Measurements from ENCODE around the gene DYNLT2B.
"Not testable (repeated sequence)": the region's sequence is repeated elsewhere in the genome, so short reads cannot be mapped to it uniquely, and the experiment has no call there.

Gene DYNLT2B

GRCh38 chr3:196344663-196345062 is 26.6 kb upstream of the DYNLT2B start:
- DNase-seq (ENCODE audit: low read depth, low spot score) = no peak
- Histone ChIP-seq H3K4me3 (ENCODE audit: low read length) (no peak overlapping the region), H3K9me3 (ENCODE audit: control insufficient read depth, insufficient read depth, low read length) (no peaks in the 10 kb centered on the region), H3K27me3 (ENCODE audit: control insufficient read depth, insufficient read depth, low read length) (no peaks in the 10 kb centered on the region), H3K4me1 (ENCODE audit: control insufficient read depth, insufficient read depth, low read length) (peaks cover 2% of the 10 kb centered on the region; the same call in 1 of the 2 replicates), H3K27ac (ENCODE audit: low read length) (no peak overlapping the region), H3K36me3 (ENCODE audit: control insufficient read depth, insufficient read depth, low read length) (no peaks in the 10 kb centered on the region; the same call in 1 of the 2 replicates)
- WGBS (ENCODE audit: insufficient coverage, insufficient read length) = no CpG with 5 or more reads among the region's 4 CpGs

- H3K27me3 ChIP-seq (ENCODE audit: control insufficient read depth, insufficient read depth, low read length); H3K27ac ChIP-seq (ENCODE audit: low read length); H3K4me1 ChIP-seq (ENCODE audit: control insufficient read depth, insufficient read depth, low read length); DNase-seq (ENCODE audit: low read depth, low spot score); H3K36me3 ChIP-seq (ENCODE audit: control insufficient read depth, insufficient read depth, low read length); H3K9me3 ChIP-seq (ENCODE audit: control insufficient read depth, insufficient read depth, low read length); H3K4me3 ChIP-seq (ENCODE audit: low read length): not testable (repeated sequence)
- no CpG with 5 or more reads among the region's 14 CpGs for WGBS (ENCODE audit: insufficient coverage, insufficient read length)
Observed at GRCh38 chr3:196343917-196344316, 25.9 kb upstream of the DYNLT2B start.

DNA sequence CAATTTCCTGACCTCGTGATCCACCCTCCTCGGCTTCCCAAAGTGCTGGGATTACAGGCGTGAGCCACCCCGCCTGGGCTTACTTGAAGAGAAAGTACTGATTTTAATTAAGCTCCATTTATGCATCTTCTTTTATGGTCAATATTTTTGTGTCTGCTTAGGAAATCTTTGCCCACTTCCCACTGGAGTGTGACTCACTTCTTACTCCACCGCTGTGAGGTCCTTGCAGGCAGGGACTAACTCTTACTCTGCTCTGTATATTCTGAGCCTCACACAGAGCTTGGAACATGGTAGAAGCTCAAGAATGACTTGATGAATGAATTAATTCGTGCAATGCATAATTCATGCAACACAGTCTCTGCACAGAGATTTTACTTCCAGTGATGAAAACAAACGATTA is 23.1 kb upstream of the DYNLT2B start:
- Histone ChIP-seq H3K36me3 (ENCODE audit: control insufficient read depth, insufficient read depth, low read length) (no peaks in the 10 kb centered on the region; the same call in 1 of the 2 replicates), H3K4me1 (ENCODE audit: control insufficient read depth, insufficient read depth, low read length) (peaks cover 2% of the 10 kb centered on the region; the same call in 1 of the 2 replicates), H3K27ac (ENCODE audit: low read length) (no peak overlapping the region), H3K9me3 (ENCODE audit: control insufficient read depth, insufficient read depth, low read length) (no peaks in the 10 kb centered on the region), H3K4me3 (ENCODE audit: low read length) (no peak overlapping the region), H3K27me3 (ENCODE audit: control insufficient read depth, insufficient read depth, low read length) (no peaks in the 10 kb centered on the region)
- no CpG with 5 or more reads among the region's 7 CpGs for WGBS (ENCODE audit: insufficient coverage, insufficient read length)
- DNase-seq (ENCODE audit: low read depth, low spot score) = no peak

DNA sequence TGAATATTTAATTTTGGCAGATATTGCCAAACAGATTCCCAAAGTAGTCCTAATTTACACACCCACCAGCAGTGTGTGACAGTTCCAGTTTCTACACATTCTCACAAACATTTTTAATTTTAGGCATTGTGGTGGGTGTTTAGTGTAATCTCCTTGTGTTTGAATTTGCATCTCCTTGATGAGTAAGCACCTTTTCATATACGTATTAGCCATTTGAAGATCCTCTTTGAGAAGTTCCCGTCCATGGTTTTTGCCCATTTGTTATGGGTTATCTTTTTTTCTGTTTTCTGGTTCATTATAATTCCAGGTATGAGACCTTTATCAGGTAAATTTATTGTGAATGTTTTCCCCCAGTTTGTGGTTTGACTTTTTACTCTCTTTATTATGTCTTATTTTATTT is 22.4 kb upstream of the DYNLT2B start:
- Histone ChIP-seq H3K4me3 (ENCODE audit: low read length) (no peak overlapping the region), H3K9me3 (ENCODE audit: control insufficient read depth, insufficient read depth, low read length) (no peaks in the 10 kb centered on the region), H3K27me3 (ENCODE audit: control insufficient read depth, insufficient read depth, low read length) (no peaks in the 10 kb centered on the region), H3K36me3 (ENCODE audit: control insufficient read depth, insufficient read depth, low read length) (no peaks in the 10 kb centered on the region; the same call in 1 of the 2 replicates), H3K4me1 (ENCODE audit: control insufficient read depth, insufficient read depth, low read length) (peaks cover 1% of the 10 kb centered on the region; the same call in 1 of the 2 replicates), H3K27ac (ENCODE audit: low read length) (no peak overlapping the region)
- WGBS (ENCODE audit: insufficient coverage, insufficient read length) = no CpG with 5 or more reads among the region's 2 CpGs
- DNase-seq (ENCODE audit: low read depth, low spot score) = no peak

DNA sequence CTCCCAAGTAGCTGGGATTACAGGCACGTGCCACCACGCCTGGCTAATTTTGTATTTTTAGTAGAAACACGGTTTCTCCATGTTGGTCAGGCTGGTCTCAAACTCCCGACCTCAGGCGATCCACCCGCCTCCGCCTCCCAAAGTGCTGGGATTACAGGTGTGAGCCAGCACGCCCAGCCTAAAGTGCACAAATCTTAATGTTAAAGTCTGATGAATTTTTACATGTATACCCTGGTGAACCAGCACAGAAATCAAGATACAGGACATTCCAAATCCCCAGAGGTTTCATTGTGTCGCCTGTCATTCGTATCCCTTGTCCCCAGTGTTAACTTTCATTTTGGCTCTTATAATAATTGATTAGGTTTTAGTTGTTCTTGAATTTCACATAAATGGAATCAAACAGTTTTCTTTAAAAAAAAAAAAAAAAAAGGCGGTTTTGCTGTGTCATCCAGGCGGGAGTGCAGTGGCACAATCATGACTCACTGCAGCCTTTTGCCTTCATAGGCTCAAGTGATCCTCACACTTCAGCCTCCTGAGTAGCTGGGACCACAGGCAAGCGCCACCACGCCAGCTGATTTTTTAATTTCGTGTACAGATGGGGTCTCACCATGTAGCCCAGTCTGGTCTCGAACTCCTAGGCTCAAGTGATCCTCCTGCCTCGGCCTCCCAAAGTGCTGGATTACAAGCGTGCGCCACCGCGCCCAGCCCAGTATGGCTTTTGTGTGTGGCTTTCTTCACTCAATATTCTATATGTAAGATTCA is 21.6 kb upstream of the DYNLT2B start:
- H3K27ac ChIP-seq (ENCODE audit: low read length) = no peak overlapping the region
- no peaks in the 10 kb centered on the region for H3K9me3 ChIP-seq (ENCODE audit: control insufficient read depth, insufficient read depth, low read length)
- DNase-seq (ENCODE audit: low read depth, low spot score) = no peak
- H3K36me3 ChIP-seq (ENCODE audit: control insufficient read depth, insufficient read depth, low read length) = no peaks in the 10 kb centered on the region
- WGBS (ENCODE audit: insufficient coverage, insufficient read length) = no CpG with 5 or more reads among the region's 21 CpGs
- H3K27me3 ChIP-seq (ENCODE audit: control insufficient read depth, insufficient read depth, low read length) = no peaks in the 10 kb centered on the region
- H3K4me1 ChIP-seq (ENCODE audit: control insufficient read depth, insufficient read depth, low read length) = no peaks in the 10 kb centered on the region; the same call in 1 of the 2 replicates
- H3K4me3 ChIP-seq (ENCODE audit: low read length) = no peak overlapping the region

GRCh38 chr3:196339044-196339443 is 21.0 kb upstream of the DYNLT2B start:
- no peak overlapping the region for H3K27ac ChIP-seq (ENCODE audit: low read length)
- no peak overlapping the region for H3K4me3 ChIP-seq (ENCODE audit: low read length)
- no peaks in the 10 kb centered on the region for H3K9me3 ChIP-seq (ENCODE audit: control insufficient read depth, insufficient read depth, low read length)
- no CpG with 5 or more reads among the region's 6 CpGs for WGBS (ENCODE audit: insufficient coverage, insufficient read length)
- DNase-seq (ENCODE audit: low read depth, low spot score) = no peak
- no peaks in the 10 kb centered on the region; the same call in 1 of the 2 replicates for H3K4me1 ChIP-seq (ENCODE audit: control insufficient read depth, insufficient read depth, low read length)
- H3K36me3 ChIP-seq (ENCODE audit: control insufficient read depth, insufficient read depth, low read length) = no peaks in the 10 kb centered on the region
- H3K27me3 ChIP-seq (ENCODE audit: control insufficient read depth, insufficient read depth, low read length) = no peaks in the 10 kb centered on the region

DNA sequence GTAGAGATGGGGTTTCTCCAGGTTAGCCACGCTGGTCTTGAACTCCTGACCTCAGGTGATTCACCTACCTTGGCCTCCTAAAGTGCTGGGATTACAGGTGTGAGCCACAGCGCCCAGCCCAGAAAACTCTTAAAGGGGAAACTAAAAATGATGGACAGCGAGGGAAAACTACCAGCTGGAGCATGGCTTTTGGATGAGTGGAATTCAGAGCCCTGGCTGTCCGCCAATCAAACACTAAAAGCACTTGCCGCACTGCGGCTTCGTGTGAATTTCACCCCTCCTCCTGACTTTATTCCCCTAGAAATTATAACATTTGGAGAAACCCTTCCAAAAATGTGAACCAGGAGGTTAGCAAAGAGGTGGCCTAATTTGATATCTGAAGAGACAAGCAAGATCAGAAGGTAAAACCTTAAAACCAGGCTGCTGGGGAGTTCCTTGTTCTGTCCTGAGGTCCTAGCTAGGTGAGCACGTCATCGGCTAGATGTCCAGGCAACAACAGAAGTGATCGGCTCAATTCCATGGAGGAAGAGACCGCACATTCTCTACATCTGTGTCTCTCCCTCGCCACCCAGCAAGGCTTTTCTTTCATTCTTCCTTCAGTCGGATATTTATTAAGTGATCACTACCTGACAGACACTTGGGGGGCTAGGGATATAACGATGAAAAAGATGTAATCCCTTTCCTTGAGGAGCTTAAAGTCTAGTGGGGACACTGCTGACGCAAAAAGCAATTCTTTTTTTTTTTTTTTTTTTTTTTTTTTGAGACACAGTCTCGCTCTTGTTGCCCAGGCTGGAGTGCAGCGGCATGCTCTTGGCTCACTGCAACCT is 18.5 kb upstream of the DYNLT2B start:
- no CpG with 5 or more reads among the region's 17 CpGs for WGBS (ENCODE audit: insufficient coverage, insufficient read length)
- H3K36me3 ChIP-seq (ENCODE audit: control insufficient read depth, insufficient read depth, low read length) = no peaks in the 10 kb centered on the region
- no peaks in the 10 kb centered on the region for H3K27me3 ChIP-seq (ENCODE audit: control insufficient read depth, insufficient read depth, low read length)
- H3K27ac ChIP-seq (ENCODE audit: low read length) = no peak overlapping the region
- DNase-seq (ENCODE audit: low read depth, low spot score) = no peak
- H3K9me3 ChIP-seq (ENCODE audit: control insufficient read depth, insufficient read depth, low read length) = no peaks in the 10 kb centered on the region
- H3K4me1 ChIP-seq (ENCODE audit: control insufficient read depth, insufficient read depth, low read length) = no peaks in the 10 kb centered on the region; the same call in 1 of the 2 replicates
- H3K4me3 ChIP-seq (ENCODE audit: low read length) = no peak overlapping the region

DNA sequence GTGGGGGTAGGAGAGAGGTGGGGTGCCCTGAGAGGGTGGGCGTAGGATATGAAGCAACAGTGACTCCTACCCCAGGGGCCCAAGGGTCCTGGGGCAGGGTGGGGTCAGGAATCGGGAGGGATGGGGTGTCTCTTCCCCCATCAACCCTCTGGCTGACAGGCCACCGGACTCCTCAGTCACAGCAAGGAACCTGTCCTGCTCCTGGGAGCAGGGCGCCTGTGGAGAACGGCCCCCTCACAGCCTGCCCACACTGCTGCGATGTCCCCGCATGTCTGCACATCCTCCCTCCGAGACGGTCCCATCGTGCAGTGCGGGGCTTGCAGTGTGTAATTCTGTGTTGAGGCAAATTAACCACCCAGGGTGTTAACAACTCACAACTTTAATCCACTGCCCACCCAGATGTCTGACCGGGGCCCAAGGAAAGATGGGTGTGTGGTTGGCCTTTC is 17.5 kb upstream of the DYNLT2B start:
- no peak overlapping the region for H3K4me3 ChIP-seq (ENCODE audit: low read length)
- no peaks in the 10 kb centered on the region for H3K9me3 ChIP-seq (ENCODE audit: control insufficient read depth, insufficient read depth, low read length)
- WGBS (ENCODE audit: insufficient coverage, insufficient read length) = no CpG with 5 or more reads among the region's 12 CpGs
- H3K36me3 ChIP-seq (ENCODE audit: control insufficient read depth, insufficient read depth, low read length) = no peaks in the 10 kb centered on the region
- H3K4me1 ChIP-seq (ENCODE audit: control insufficient read depth, insufficient read depth, low read length) = no peaks in the 10 kb centered on the region; the same call in 1 of the 2 replicates
- no peak for DNase-seq (ENCODE audit: low read depth, low spot score)
- no peak overlapping the region for H3K27ac ChIP-seq (ENCODE audit: low read length)
- no peaks in the 10 kb centered on the region for H3K27me3 ChIP-seq (ENCODE audit: control insufficient read depth, insufficient read depth, low read length)

- DNase-seq (ENCODE audit: low read depth, low spot score) = no peak
- Histone ChIP-seq H3K27ac (ENCODE audit: low read length) (no peak overlapping the region), H3K36me3 (ENCODE audit: control insufficient read depth, insufficient read depth, low read length) (no peaks in the 10 kb centered on the region), H3K4me3 (ENCODE audit: low read length) (no peak overlapping the region), H3K9me3 (ENCODE audit: control insufficient read depth, insufficient read depth, low read length) (no peaks in the 10 kb centered on the region), H3K27me3 (ENCODE audit: control insufficient read depth, insufficient read depth, low read length) (no peaks in the 10 kb centered on the region), H3K4me1 (ENCODE audit: control insufficient read depth, insufficient read depth, low read length) (no peaks in the 10 kb centered on the region; the same call in 1 of the 2 replicates)
- WGBS (ENCODE audit: insufficient coverage, insufficient read length) = no CpG with 5 or more reads among the region's 1 CpG
Observed at GRCh38 chr3:196334982-196335381, 16.9 kb upstream of the DYNLT2B start.

- Histone ChIP-seq H3K27me3 (ENCODE audit: control insufficient read depth, insufficient read depth, low read length) (no peaks in the 10 kb centered on the region), H3K9me3 (ENCODE audit: control insufficient read depth, insufficient read depth, low read length) (no peaks in the 10 kb centered on the region), H3K27ac (ENCODE audit: low read length) (no peak overlapping the region), H3K4me1 (ENCODE audit: control insufficient read depth, insufficient read depth, low read length) (0 out of 2 replicates have a peak, but pooled peaks cover 2% of the 10 kb centered on the region), H3K36me3 (ENCODE audit: control insufficient read depth, insufficient read depth, low read length) (no peaks in the 10 kb centered on the region), H3K4me3 (ENCODE audit: low read length) (no peak overlapping the region)
- DNase-seq (ENCODE audit: low read depth, low spot score) = no peak
- no CpG with 5 or more reads among the region's 8 CpGs for WGBS (ENCODE audit: insufficient coverage, insufficient read length)
Observed at GRCh38 chr3:196332168-196332567, 14.1 kb upstream of the DYNLT2B start.
